ENCODE measurements around the gene NEK6.

DNA sequence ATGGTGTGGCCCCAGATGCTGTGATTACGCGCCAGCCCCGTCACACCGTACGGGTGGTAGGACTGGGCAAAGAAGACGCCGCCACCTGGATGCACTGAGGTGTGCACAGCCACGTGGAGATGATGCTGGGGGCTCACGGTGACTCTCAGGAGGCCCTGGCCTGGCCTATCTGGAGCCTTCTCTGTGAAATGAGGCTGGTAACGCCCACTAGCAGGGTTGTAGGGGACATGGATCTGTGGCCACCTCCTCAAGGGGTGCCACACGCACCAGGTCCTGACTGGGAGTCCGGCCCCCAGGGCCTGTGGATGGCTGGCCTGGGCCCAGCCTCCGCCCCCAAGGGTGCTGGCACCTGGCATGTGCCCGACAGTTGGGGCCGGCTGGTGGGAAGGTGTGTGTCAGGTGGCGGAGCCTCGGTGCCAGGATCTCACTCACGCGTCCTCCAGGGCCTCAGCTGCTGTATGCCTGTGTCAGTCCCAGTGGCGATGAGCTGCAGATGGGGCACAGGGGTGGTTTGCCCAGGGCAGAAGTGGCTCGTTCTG, 32.4 kb downstream of the NEK6 start:
- TF ChIP-seq, protein P1, sequence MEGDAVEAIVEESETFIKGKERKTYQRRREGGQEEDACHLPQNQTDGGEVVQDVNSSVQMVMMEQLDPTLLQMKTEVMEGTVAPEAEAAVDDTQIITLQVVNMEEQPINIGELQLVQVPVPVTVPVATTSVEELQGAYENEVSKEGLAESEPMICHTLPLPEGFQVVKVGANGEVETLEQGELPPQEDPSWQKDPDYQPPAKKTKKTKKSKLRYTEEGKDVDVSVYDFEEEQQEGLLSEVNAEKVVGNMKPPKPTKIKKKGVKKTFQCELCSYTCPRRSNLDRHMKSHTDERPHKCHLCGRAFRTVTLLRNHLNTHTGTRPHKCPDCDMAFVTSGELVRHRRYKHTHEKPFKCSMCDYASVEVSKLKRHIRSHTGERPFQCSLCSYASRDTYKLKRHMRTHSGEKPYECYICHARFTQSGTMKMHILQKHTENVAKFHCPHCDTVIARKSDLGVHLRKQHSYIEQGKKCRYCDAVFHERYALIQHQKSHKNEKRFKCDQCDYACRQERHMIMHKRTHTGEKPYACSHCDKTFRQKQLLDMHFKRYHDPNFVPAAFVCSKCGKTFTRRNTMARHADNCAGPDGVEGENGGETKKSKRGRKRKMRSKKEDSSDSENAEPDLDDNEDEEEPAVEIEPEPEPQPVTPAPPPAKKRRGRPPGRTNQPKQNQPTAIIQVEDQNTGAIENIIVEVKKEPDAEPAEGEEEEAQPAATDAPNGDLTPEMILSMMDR (IDR thresholded peaks at IDR 0.05): no peak
- TF ChIP-seq POLR2A (IDR thresholded peaks at IDR 0.05): no peak
